Thoracic aorta (tissue), 2 donors: ENCODE measurements around the gene RCOR3. TPM values are rescaled to one million over a fixed set of nuclear protein-coding genes. Genes with fewer than 3 reads are reported as not detected.

ENCODE experiments used
- ATAC-seq: fragments of 150-250 bp; one replicate; pipeline ENCODE4 v1.8.0; 2017; ENCODE audit warnings: low read depth; ENCODE audit not compliant: insufficient number of reproducible peaks, low FRiP score
- DNase-seq: peaks from one replicate; pipeline ENCODE4 v3.0.0-alpha.2; 2020; ENCODE audit warnings: low spot score
- H3K27ac ChIP-seq, 2 donors: fragments of 200-600 bp; sonication (generic); 1 replicate in 1 of 2; 2 replicates in 1 of 2; pipeline ENCODE4 v1.5.1; 2016; ENCODE audit warnings: mild to moderate bottlenecking in 2 of 2, moderate library complexity in 2 of 2
- H3K27me3 ChIP-seq: fragments of 200-600 bp; sonication (generic); replicated peaks from 2 replicates; pipeline ENCODE4 v1.6.0; 2016; ENCODE audit warnings: mild to moderate bottlenecking; ENCODE audit not compliant: insufficient read depth
- H3K36me3 ChIP-seq: fragments of 200-600 bp; sonication (generic); one replicate; pipeline ENCODE4 v1.5.1; 2016
- H3K4me1 ChIP-seq, 2 donors: fragments of 200-600 bp; sonication (generic); 1 replicate in 1 of 2; 2 replicates in 1 of 2; pipeline versions ENCODE4 v1.5.1 to v1.6.0; 2016; ENCODE audit warnings: low read depth in 2 of 2, mild to moderate bottlenecking in 1 of 2; ENCODE audit not compliant: control insufficient read depth in 1 of 2
- H3K4me3 ChIP-seq: fragments of 200-600 bp; sonication (generic); 2 replicates; pipeline ENCODE4 v1.5.1; 2016; ENCODE audit warnings: mild to moderate bottlenecking
- H3K9me3 ChIP-seq: fragments of 200-600 bp; sonication (generic); 2 replicates; pipeline ENCODE4 v1.5.1; 2016
- total RNA-seq, 2 donors: library from RNA; depleted of rRNA; stranded (reverse); fragments of >200 nt; gene quantifications; one replicate each; pipeline versions ENCODE4 v1.1.0 to v1.2.3, GENCODE V29; 2016
- TF ChIP-seq, protein P1 (sequence below): fragments of 200-600 bp; sonication (generic); IDR thresholded peaks from one replicate; pipeline ENCODE4 v1.5.1; 2019; ENCODE audit warnings: antibody characterized with exemption

The RCOR3 gene
- total RNA-seq, 2 donors from 2014 or later: 59.2 to 70.3 TPM

GRCh38 chr1:211267204-211267857 lies 8.2 kb downstream of the RCOR3 start:
- H3K4me3 ChIP-seq: no peak overlapping the region
- peaks cover 25% of the 10 kb centered on the region for H3K36me3 ChIP-seq
- no peak for ATAC-seq
- TF ChIP-seq, protein P1, sequence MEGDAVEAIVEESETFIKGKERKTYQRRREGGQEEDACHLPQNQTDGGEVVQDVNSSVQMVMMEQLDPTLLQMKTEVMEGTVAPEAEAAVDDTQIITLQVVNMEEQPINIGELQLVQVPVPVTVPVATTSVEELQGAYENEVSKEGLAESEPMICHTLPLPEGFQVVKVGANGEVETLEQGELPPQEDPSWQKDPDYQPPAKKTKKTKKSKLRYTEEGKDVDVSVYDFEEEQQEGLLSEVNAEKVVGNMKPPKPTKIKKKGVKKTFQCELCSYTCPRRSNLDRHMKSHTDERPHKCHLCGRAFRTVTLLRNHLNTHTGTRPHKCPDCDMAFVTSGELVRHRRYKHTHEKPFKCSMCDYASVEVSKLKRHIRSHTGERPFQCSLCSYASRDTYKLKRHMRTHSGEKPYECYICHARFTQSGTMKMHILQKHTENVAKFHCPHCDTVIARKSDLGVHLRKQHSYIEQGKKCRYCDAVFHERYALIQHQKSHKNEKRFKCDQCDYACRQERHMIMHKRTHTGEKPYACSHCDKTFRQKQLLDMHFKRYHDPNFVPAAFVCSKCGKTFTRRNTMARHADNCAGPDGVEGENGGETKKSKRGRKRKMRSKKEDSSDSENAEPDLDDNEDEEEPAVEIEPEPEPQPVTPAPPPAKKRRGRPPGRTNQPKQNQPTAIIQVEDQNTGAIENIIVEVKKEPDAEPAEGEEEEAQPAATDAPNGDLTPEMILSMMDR: no peak
- H3K9me3 ChIP-seq: no peaks in the 10 kb centered on the region
- peaks cover 0 to 9% of the 10 kb centered on the region in 2 donors for H3K4me1 ChIP-seq
- no peaks in the 10 kb centered on the region for H3K27me3 ChIP-seq
- DNase-seq: no peak
- H3K27ac ChIP-seq: no peak overlapping the region

GRCh38 chr1:211279340-211279739 lies 20.2 kb downstream of the RCOR3 start:
- no peak overlapping the region for H3K4me3 ChIP-seq
- peaks cover 21% of the 10 kb centered on the region for H3K36me3 ChIP-seq
- H3K27ac ChIP-seq: no peak overlapping the region
- ATAC-seq: no peak
- no peak for DNase-seq
- TF ChIP-seq, protein P1: no peak
- H3K27me3 ChIP-seq: no peaks in the 10 kb centered on the region
- H3K4me1 ChIP-seq: peaks cover 0 to 13% of the 10 kb centered on the region in 2 donors
- no peaks in the 10 kb centered on the region for H3K9me3 ChIP-seq

GRCh38 chr1:211280910-211281309 lies 21.7 kb downstream of the RCOR3 start:
- Histone ChIP-seq H3K36me3 (peaks cover 20% of the 10 kb centered on the region), H3K27me3 (no peaks in the 10 kb centered on the region), H3K27ac (no peak overlapping the region), H3K4me1 (peaks cover 0 to 3% of the 10 kb centered on the region in 2 donors), H3K4me3 (no peak overlapping the region), H3K9me3 (no peaks in the 10 kb centered on the region)
- ATAC-seq: no peak
- DNase-seq: no peak
- TF ChIP-seq, protein P1: no peak

DNA sequence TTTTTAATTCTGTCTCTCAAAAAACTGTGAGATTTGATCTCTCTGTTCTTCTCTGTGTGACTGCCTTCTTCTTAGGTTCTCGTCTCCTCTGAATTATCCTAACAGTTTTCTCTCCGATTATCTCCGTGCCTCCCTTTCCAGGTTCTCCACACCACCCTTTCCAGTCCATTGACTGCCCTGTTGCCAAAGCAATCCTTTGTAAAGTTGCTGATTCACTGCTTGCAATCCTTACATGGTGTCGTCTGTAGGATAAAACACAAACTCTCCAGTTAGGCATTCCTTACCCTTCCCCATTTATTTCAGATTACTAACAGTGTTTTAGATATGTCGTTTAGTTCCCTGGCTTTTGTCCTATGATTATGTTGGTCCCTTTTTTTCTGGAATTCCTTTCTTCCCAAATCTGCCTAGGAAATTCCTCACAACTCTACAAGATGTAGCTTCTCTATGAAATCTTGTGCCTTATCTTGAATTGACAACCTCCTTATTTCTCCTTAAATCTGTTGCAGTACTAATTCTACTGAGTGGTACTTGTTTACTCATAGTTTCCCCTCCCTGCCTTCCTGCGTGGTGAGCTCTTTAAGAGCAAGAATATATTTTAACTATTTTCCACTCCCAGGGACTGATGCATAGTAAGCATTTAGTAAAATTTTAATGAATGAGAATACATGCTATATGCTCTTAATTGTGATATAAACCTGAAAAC lies 22.3 kb downstream of the RCOR3 start:
- Histone ChIP-seq H3K27me3 (no peaks in the 10 kb centered on the region), H3K36me3 (peaks cover 16% of the 10 kb centered on the region), H3K4me1 (no peaks in the 10 kb centered on the region), H3K9me3 (no peaks in the 10 kb centered on the region), H3K4me3 (no peak overlapping the region), H3K27ac (peak overlapping the region in 1 of 2 donors; percentile 10)
- ATAC-seq (no peak), DNase-seq (no peak)
- TF ChIP-seq, protein P1: no peak

GRCh38 chr1:211282023-211282373 lies 22.8 kb downstream of the RCOR3 start:
- no peaks in the 10 kb centered on the region for H3K4me1 ChIP-seq
- DNase-seq: no peak
- H3K36me3 ChIP-seq: peaks cover 16% of the 10 kb centered on the region
- no peak overlapping the region for H3K27ac ChIP-seq
- no peak overlapping the region for H3K4me3 ChIP-seq
- H3K9me3 ChIP-seq: no peaks in the 10 kb centered on the region
- H3K27me3 ChIP-seq: no peaks in the 10 kb centered on the region
- ATAC-seq: no peak
- TF ChIP-seq, protein P1: no peak
